SJSA1 (cell line): Measurements from ENCODE around the gene MIPOL1. TPM values are rescaled to one million over a fixed set of nuclear protein-coding genes. Genes with fewer than 3 reads are reported as not detected.

Experiments
- total RNA-seq: library from RNA; depleted of rRNA; stranded (reverse); fragments of >200 nt; shearing (Covaris generic); gene quantifications from 2 replicates; pipeline ENCODE4 v1.2.3, GENCODE V29; 2014; rRNA removed

Gene MIPOL1
- total RNA-seq, 1 experiment from 2014 or later, result 9.7 TPM

Other genes with a start within 250 kb of the MIPOL1 start
- 1.2 and 2.6 TPM in 2 replicates for gene SLC25A21, start 25.3 kb upstream of the MIPOL1 start, total RNA-seq